ENCODE results near the gene BACE1. TPM values are rescaled to one million over a fixed set of nuclear protein-coding genes. Genes with fewer than 3 reads are reported as not detected.

BACE1 gene
- polyA plus RNA-seq, 1 of the 3 experiments (the other 2 are of a cell fraction): 37.8 TPM

- CTCF ChIA-PET: no interaction called here
- Histone ChIP-seq H3K27me3 (ENCODE audit: insufficient read depth) (no peaks in the 10 kb centered on the region), H3F3A (replicated peaks; ENCODE audit: insufficient read depth) (peaks cover 19% of the 10 kb centered on the region), H3K9me3 (no peaks in the 10 kb centered on the region), H3K27ac (ENCODE audit: low read depth in 2 of 2, low read length in 1 of 2) (no peak overlapping the region), H3K9ac (no peak overlapping the region), H3K4me1 (ENCODE audit: control insufficient read depth in 1 of 2, insufficient read depth in 2 of 2, low read depth in 1 of 2, low read length in 1 of 2) (peaks cover 0 to 4% of the 10 kb centered on the region in 2 experiments; a peak in 1 of 4 replicates), H3K4me2 (no peak overlapping the region), H3K79me2 (ENCODE audit: insufficient read depth) (no peaks in the 10 kb centered on the region), H3K4me3 (ENCODE audit: low read depth in 2 of 2, low read length in 1 of 2) (no peak overlapping the region), H3K36me3 (replicated peaks in 1 of 2; ENCODE audit: control insufficient read depth in 1 of 2, insufficient read depth in 2 of 2, low read length in 1 of 2) (peaks cover 16 to 20% of the 10 kb centered on the region in 2 experiments), H2AFZ (ENCODE audit: low read depth) (no peak overlapping the region), H3K9me2 (no peaks in the 10 kb centered on the region), H4K20me1 (ENCODE audit: insufficient read depth) (no peaks in the 10 kb centered on the region)
- TF ChIP-seq FOXM1 (IDR thresholded peaks at IDR 0.05; ENCODE audit: low read depth): no peak
- no peak for TF ChIP-seq EP300 (IDR thresholded peaks at IDR 0.05; ENCODE audit: borderline replicate concordance in 1 of 2, low read depth in 1 of 2, low read length in 1 of 2)
- TF ChIP-seq USF1 (IDR thresholded peaks at IDR 0.05; ENCODE audit: borderline replicate concordance, low read depth): no peak
- TF ChIP-seq YY1 (IDR thresholded peaks at IDR 0.05; ENCODE audit: low read depth): no peak
- no peak for TF ChIP-seq MAX (IDR thresholded peaks at IDR 0.05; ENCODE audit: low read depth)
- TF ChIP-seq EZH2phosphoT487 (IDR thresholded peaks at IDR 0.05; ENCODE audit: borderline replicate concordance, low read depth): no peak
- TF ChIP-seq RCOR1 (IDR thresholded peaks at IDR 0.05; ENCODE audit: low read length): no peak
- TF ChIP-seq RXRA (IDR thresholded peaks at IDR 0.05; ENCODE audit: borderline replicate concordance, low read depth): no peak
- TF ChIP-seq TAF1 (IDR thresholded peaks at IDR 0.05; ENCODE audit: borderline replicate concordance, low read depth, low read length): no peak
- TF ChIP-seq FOSL2 (IDR thresholded peaks at IDR 0.05; ENCODE audit: borderline replicate concordance, low read depth): no peak
- TF ChIP-seq NRF1 (IDR thresholded peaks at IDR 0.05; ENCODE audit: low read depth, low read length): no peak
- no peak for TF ChIP-seq FOXJ3 (CRISPR knock-in tag; IDR thresholded peaks at IDR 0.05)
- no peak for TF ChIP-seq USF2 (IDR thresholded peaks at IDR 0.05; ENCODE audit: borderline replicate concordance, low read depth, low read length)
- no peak for TF ChIP-seq REST (IDR thresholded peaks at IDR 0.05; ENCODE audit: low read depth, low read length)
- no peak for TF ChIP-seq ELF1 (IDR thresholded peaks at IDR 0.05)
- no peak for TF ChIP-seq MXI1 (IDR thresholded peaks at IDR 0.05; ENCODE audit: low read depth, low read length)
- TF ChIP-seq RAD21 (IDR thresholded peaks at IDR 0.05; ENCODE audit: low read length): no peak
- no peak for DNase-seq
- POLR2A ChIA-PET: no interaction called here
- 77% methylated on average over 3 of the region's 3 CpGs for WGBS (ENCODE audit: low lambda C conversion rate)
These were observed 60.1 kb downstream of the BACE1 start for GRCh38 chr11:117255966-117256365.

Data from SK-N-SH (cell line).